T-helper 2 cell treated with Interferon-gamma antibody and Interleukin-4, amounts not matched to agents 100 ng/mL and 5 ng/mL, for 36 hours (primary cell): ENCODE data around the gene C22orf39. TPM values are rescaled to one million over a fixed set of nuclear protein-coding genes. Genes with fewer than 3 reads are reported as not detected.

Source experiments
- intact Hi-C: fragments of 100-400 bp; cut with micrococcal nuclease; formaldehyde crosslinking; loops from one replicate; pipeline ENCODE4 v1.15.1; 2023
- total RNA-seq: library from RNA; stranded (reverse); gene quantifications from 2 replicates; pipeline ENCODE4 v1.2.3, GENCODE V29; 2022

Gene C22orf39
- total RNA-seq, 1 donor from 2014 or later: 27.4 TPM

GRCh38 chr22:19434401-19434800 is 13.1 kb downstream of the C22orf39 start:
- intact Hi-C loops: loop anchor here (5.0 kb wide), 1 partner anchor 142 kb away; the partner anchor contains the start of gene CLTCL1

GRCh38 chr22:19432133-19432851 is 15.2 kb downstream of the C22orf39 start, which contains the start of gene MRPL40:
Gene MRPL40, plus strand, starts transcription at chr22:19432545. Its CDS starts 10 bp downstream, at chr22:19432555.
- intact Hi-C loops: loop anchor here (1.0 to 5.0 kb wide), 4 partner anchors 15 to 253 kb away; partner anchors contain the start of genes C22orf39, CDC45, CLTCL1 and SLC25A1

- intact Hi-C loops: loop anchor here (1.0 to 5.0 kb wide), 4 partner anchors 16 to 253 kb away; partner anchors contain the start of genes C22orf39, CDC45, CLTCL1 and SLC25A1
These were observed 15.8 kb downstream of the C22orf39 start, which contains the start of gene HIRA for GRCh38 chr22:19431649-19432132. Gene HIRA, minus strand, starts transcription at chr22:19431733. Its CDS starts 257 bp downstream, at chr22:19431476.

GRCh38 chr22:19430890-19431541 is 16.5 kb downstream of the C22orf39 start:
- intact Hi-C loops: loop anchor here (1.0 to 5.0 kb wide), 2 partner anchors 12 to 139 kb away; partner anchors contain the start of gene CLTCL1

GRCh38 chr22:19429950-19430889 is 17.3 kb downstream of the C22orf39 start:
- intact Hi-C loops: loop anchor here (1.0 to 5.0 kb wide), 2 partner anchors 11 to 138 kb away; partner anchors contain the start of gene CLTCL1

GRCh38 chr22:19424186-19424500 is 23.4 kb downstream of the C22orf39 start:
- intact Hi-C loops: no loop called here

GRCh38 chr22:19422440-19423301 is 24.8 kb downstream of the C22orf39 start:
- intact Hi-C loops: no loop called here

- intact Hi-C loops: no loop called here
These were observed 27.2 kb downstream of the C22orf39 start for GRCh38 chr22:19420321-19420720.

GRCh38 chr22:19419464-19420178 is 27.9 kb downstream of the C22orf39 start:
- intact Hi-C loops: loop anchor here (1.0 kb wide), 1 partner anchor 11 kb away; no protein-coding TSS in a partner anchor

- intact Hi-C loops: loop anchor here (1.0 kb wide), 1 partner anchor 11 kb away; no protein-coding TSS in a partner anchor
These were observed 28.4 kb downstream of the C22orf39 start for GRCh38 chr22:19419086-19419463.

- intact Hi-C loops: no loop called here
These were observed 34.6 kb downstream of the C22orf39 start for GRCh38 chr22:19412923-19413322.

GRCh38 chr22:19412478-19412877 is 35.0 kb downstream of the C22orf39 start:
- intact Hi-C loops: no loop called here

GRCh38 chr22:19411690-19412045 is 35.8 kb downstream of the C22orf39 start:
- intact Hi-C loops: no loop called here

GRCh38 chr22:19410941-19411689 is 36.4 kb downstream of the C22orf39 start:
- intact Hi-C loops: no loop called here

GRCh38 chr22:19407649-19408606 is 39.6 kb downstream of the C22orf39 start:
- intact Hi-C loops: no loop called here

GRCh38 chr22:19406846-19407245 is 40.7 kb downstream of the C22orf39 start:
- intact Hi-C loops: no loop called here

GRCh38 chr22:19406281-19406811 is 41.2 kb downstream of the C22orf39 start:
- intact Hi-C loops: no loop called here
